ENCODE results near the gene OR51B5. TPM values are rescaled to one million over a fixed set of nuclear protein-coding genes. Genes with fewer than 3 reads are reported as not detected.

OR51B5 gene
- total and polyA plus RNA-seq, 2 of the 4 experiments (the other 2 are of a cell fraction), result 0.09 to 0.54 TPM

- no CpG with 5 or more reads among the region's 1 CpG for WGBS, 2 experiments (ENCODE audit: extremely low coverage in 2 of 2, insufficient read length in 1 of 2)
- no peak overlapping the region for H2BK15ac ChIP-seq (ENCODE audit: low read depth, low read length)
- H4K5ac ChIP-seq (ENCODE audit: low read depth, low read length), result no peak overlapping the region
- ChIA-PET POLR2A (ENCODE audit: unreplicated experiment) (no interaction called here), CTCF (no interaction called here)
- TF ChIP-seq POLR2A (IDR thresholded peaks at IDR 0.05; ENCODE audit: low read depth, low read length) (no peak), CEBPB (IDR thresholded peaks at IDR 0.05; ENCODE audit: low read depth, low read length) (peak; percentile 63), NFE2L2 (IDR thresholded peaks at IDR 0.05; ENCODE audit: low read depth, low read length) (no peak), MXI1 (IDR thresholded peaks at IDR 0.05; ENCODE audit: borderline replicate concordance, low read depth, low read length) (no peak), USF2 (IDR thresholded peaks at IDR 0.05; ENCODE audit: low read depth, low read length) (no peak), FOS (IDR thresholded peaks at IDR 0.05; ENCODE audit: low read depth, low read length) (no peak), RAD21 (IDR thresholded peaks at IDR 0.05; ENCODE audit: low read length) (no peak)
- no peaks in the 10 kb centered on the region for H3K36me3 ChIP-seq (ENCODE audit: control insufficient read depth, insufficient read depth, low read length)
- H3K14ac ChIP-seq (replicated peaks; ENCODE audit: low read depth, low read length), result no peak overlapping the region
- H3K4me2 ChIP-seq (ENCODE audit: low read depth, low read length), result no peak overlapping the region
- no peak overlapping the region for H4K91ac ChIP-seq (ENCODE audit: insufficient read depth, low read depth, low read length)
- intact Hi-C loops (cut with micrococcal nuclease), result no loop called here
- DNase-seq, result no peak
- in situ Hi-C loops (cut with MboI; ENCODE audit: low sequenced_read_pairs), result no loop called here
- H3K27me3 ChIP-seq (ENCODE audit: control insufficient read depth, insufficient read depth, low read length), result no peaks in the 10 kb centered on the region
- no peaks in the 10 kb centered on the region for H4K20me1 ChIP-seq (ENCODE audit: insufficient read depth, low read length)
- H3K9me1 ChIP-seq (ENCODE audit: insufficient read depth, low read length), result no peaks in the 10 kb centered on the region
- H2BK120ac ChIP-seq (ENCODE audit: low read depth, low read length), result no peak overlapping the region
- no peaks in the 10 kb centered on the region for H3K4me1 ChIP-seq (ENCODE audit: control insufficient read depth, insufficient read depth, low read length)
- H2AFZ ChIP-seq (replicated peaks; ENCODE audit: low read length, poor library complexity), result no peak overlapping the region
- no TSS peak for BruUV-seq (replicated peaks)
- H2AK9ac ChIP-seq (replicated peaks; ENCODE audit: low read depth, low read length, poor library complexity), result no peak overlapping the region
- dilution Hi-C loops (cut with HindIII; ENCODE audit: low sequenced_read_pairs, unreplicated experiment), result no loop called here
- no peak overlapping the region for H3K4ac ChIP-seq (ENCODE audit: low read depth, low read length)
- H3K27ac ChIP-seq (ENCODE audit: insufficient read depth, low read length), result no peak overlapping the region
- no peaks in the 10 kb centered on the region for H3K79me1 ChIP-seq (ENCODE audit: low read depth in 1 of 2, low read length in 2 of 2)
- H2AK5ac ChIP-seq (ENCODE audit: low read depth, low read length), result no peak overlapping the region
- H3K23ac ChIP-seq (ENCODE audit: low read depth, low read length), result no peak overlapping the region
- no peak overlapping the region for H3K18ac ChIP-seq (ENCODE audit: low read depth, low read length)
- no peak overlapping the region for H2BK5ac ChIP-seq (ENCODE audit: low read depth, low read length, poor library complexity, severe bottlenecking)
- no peak overlapping the region for H2BK20ac ChIP-seq (ENCODE audit: low read depth, low read length)
- no peak overlapping the region for H3K4me3 ChIP-seq (ENCODE audit: insufficient read depth, low read depth, low read length)
- H4K8ac ChIP-seq (ENCODE audit: low read depth in 2 of 2, low read length in 2 of 2), result no peak overlapping the region
- H3K56ac ChIP-seq (ENCODE audit: extremely low read depth, insufficient read depth, low read length), result no peak overlapping the region
- H3K9ac ChIP-seq (ENCODE audit: low read depth, low read length), result no peak overlapping the region
- no peak for ATAC-seq (ENCODE audit: low read depth)
- no peaks in the 10 kb centered on the region for H3K9me3 ChIP-seq (ENCODE audit: control insufficient read depth, insufficient read depth, low read length)
Measured at GRCh38 chr11:5310423-5310822, 32.9 kb downstream of the OR51B5 start.
